ENCODE measurements around the gene TRPT1. TPM values are rescaled to one million over a fixed set of nuclear protein-coding genes. Genes with fewer than 3 reads are reported as not detected.

Gene TRPT1
- total and polyA plus RNA-seq, 9 of the 15 experiments (the other 6 are each of a cell fraction or from before 2014, with no cell fraction given) = 4.6 to 41.7 (median 23.1) TPM

GRCh38 chr11:64222651-64223000 lies 3.4 kb downstream of the TRPT1 start (continued):
- TF ChIP-seq ZNF407 (IDR thresholded peaks at IDR 0.05; ENCODE audit: low read depth) (no peak), TRIM25 (IDR thresholded peaks at IDR 0.05; ENCODE audit: borderline replicate concordance) (no peak), PRPF4 (IDR thresholded peaks at IDR 0.05; ENCODE audit: insufficient read depth, low read depth, low read length, poor library complexity, severe bottlenecking) (no peak), ZNF589 (CRISPR knock-in tag; IDR thresholded peaks at IDR 0.05; ENCODE audit: low read depth) (no peak), ZNF263 (CRISPR knock-in tag; IDR thresholded peaks at IDR 0.05; ENCODE audit: borderline replicate concordance) (no peak), HOMEZ (CRISPR knock-in tag; IDR thresholded peaks at IDR 0.05) (no peak), ZNF212 (CRISPR knock-in tag; IDR thresholded peaks at IDR 0.05) (no peak), ERF (CRISPR knock-in tag; IDR thresholded peaks at IDR 0.05) (no peak), MAZ (CRISPR knock-in tag; conservative IDR thresholded peaks at IDR 0.05 in 1 of 2, IDR thresholded peaks at IDR 0.05 in 1 of 2) (0 out of 4 replicates have a peak, but pooled peaks of 1 of the 2 experiments have one; percentile 25), SUPT5H (IDR thresholded peaks at IDR 0.05) (peak; percentile 61; the same call in 1 of the 2 replicates), SNAPC5 (CRISPR knock-in tag; IDR thresholded peaks at IDR 0.05) (no peak), E2F5 (CRISPR knock-in tag; IDR thresholded peaks at IDR 0.05) (no peak), COPS2 (conservative IDR thresholded peaks at IDR 0.05) (no peak), ILF3 (IDR thresholded peaks at IDR 0.05; ENCODE audit: borderline replicate concordance) (no peak), SMAD4 (CRISPR knock-in tag; conservative IDR thresholded peaks at IDR 0.05) (no peak), CBX3 (IDR thresholded peaks at IDR 0.05; ENCODE audit: borderline replicate concordance in 1 of 2, low read length in 2 of 2) (no peak)
